HUES64 (cell line): ENCODE data around the gene TMED4.

Experiments used
- H3K27ac ChIP-seq: 2 replicates; pipeline ENCODE4 v1.7.0; 2013; ENCODE audit warnings: low read depth, low read length, inconsistent platforms
- H3K27me3 ChIP-seq: 2 replicates; pipeline ENCODE4 v1.6.1; 2013; ENCODE audit warnings: mild to moderate bottlenecking, low read length; ENCODE audit not compliant: insufficient read depth
- H3K36me3 ChIP-seq: 2 replicates; pipeline ENCODE4 v1.6.1; 2013; ENCODE audit warnings: mild to moderate bottlenecking, low read length; ENCODE audit not compliant: insufficient read depth
- H3K4me1 ChIP-seq: 2 replicates; pipeline ENCODE4 v1.6.1; 2013; ENCODE audit warnings: mild to moderate bottlenecking, low read length, moderate library complexity; ENCODE audit not compliant: insufficient read depth
- H3K4me3 ChIP-seq: 2 replicates; pipeline ENCODE4 v1.5.1; 2013; ENCODE audit warnings: mild to moderate bottlenecking, low read length, moderate library complexity
- H3K9ac ChIP-seq: 2 replicates; pipeline ENCODE4 v1.6.1; 2013; ENCODE audit warnings: mild to moderate bottlenecking, low read depth, low read length
- H3K9me3 ChIP-seq: 2 replicates; pipeline ENCODE4 v1.6.1; 2013; ENCODE audit warnings: low read depth, low read length; ENCODE audit not compliant: insufficient read depth
- WGBS: fragments of 150-250, 120-280 bp; methylation state at CpG from one replicate; pipeline ENCODE4 v1.1.7; 2013; ENCODE audit warnings: missing lambda C conversion rate; 5-methylcytosine and 5-hydroxymethylcytosine counted together

TMED4 gene

GRCh38 chr7:44621034-44621749, 39.2 kb upstream of the TMED4 start:
- Histone ChIP-seq H3K9me3 (no peaks in the 10 kb centered on the region), H3K27ac (no peak overlapping the region), H3K4me3 (no peak overlapping the region), H3K36me3 (peaks cover 20% of the 10 kb centered on the region), H3K27me3 (no peaks in the 10 kb centered on the region), H3K9ac (no peak overlapping the region), H3K4me1 (peaks cover 5% of the 10 kb centered on the region; the same call in 1 of the 2 replicates)
- WGBS = 92% methylated on average over 11 of the region's 11 CpGs

- no peaks in the 10 kb centered on the region for H3K9me3 ChIP-seq
- peaks cover 11% of the 10 kb centered on the region; the same call in 1 of the 2 replicates for H3K4me1 ChIP-seq
- no peak overlapping the region for H3K4me3 ChIP-seq
- H3K36me3 ChIP-seq = no peaks in the 10 kb centered on the region
- H3K27me3 ChIP-seq = no peaks in the 10 kb centered on the region
- whole genome bisulfite sequencing = 88% methylated on average over 3 of the region's 3 CpGs
- no peak overlapping the region for H3K27ac ChIP-seq
- H3K9ac ChIP-seq = no peak overlapping the region
Measured at GRCh38 chr7:44618753-44619152, 36.7 kb upstream of the TMED4 start.

GRCh38 chr7:44618045-44618444, 36.0 kb upstream of the TMED4 start:
- no peak overlapping the region for H3K4me3 ChIP-seq
- H3K27ac ChIP-seq = no peak overlapping the region
- no peaks in the 10 kb centered on the region for H3K9me3 ChIP-seq
- H3K9ac ChIP-seq = no peak overlapping the region
- H3K36me3 ChIP-seq = no peaks in the 10 kb centered on the region
- 100% methylated on average over 1 of the region's 1 CpG for WGBS
- peaks cover 11% of the 10 kb centered on the region; the same call in 1 of the 2 replicates for H3K4me1 ChIP-seq
- H3K27me3 ChIP-seq = no peaks in the 10 kb centered on the region

GRCh38 chr7:44617225-44617890, 35.3 kb upstream of the TMED4 start:
- Histone ChIP-seq H3K9ac (no peak overlapping the region), H3K9me3 (no peaks in the 10 kb centered on the region), H3K4me3 (no peak overlapping the region), H3K36me3 (no peaks in the 10 kb centered on the region), H3K27me3 (no peaks in the 10 kb centered on the region), H3K27ac (no peak overlapping the region), H3K4me1 (0 out of 2 replicates have a peak, but pooled peaks cover 8% of the 10 kb centered on the region)
- WGBS = 92% methylated on average over 2 of the region's 2 CpGs

- Histone ChIP-seq H3K36me3 (no peaks in the 10 kb centered on the region), H3K4me3 (no peak overlapping the region), H3K27me3 (no peaks in the 10 kb centered on the region), H3K27ac (no peak overlapping the region), H3K4me1 (0 out of 2 replicates have a peak, but pooled peaks cover 6% of the 10 kb centered on the region), H3K9ac (no peak overlapping the region), H3K9me3 (no peaks in the 10 kb centered on the region)
- 91% methylated on average over 5 of the region's 12 CpGs for WGBS
Measured at GRCh38 chr7:44616545-44616944, 34.5 kb upstream of the TMED4 start.

GRCh38 chr7:44615793-44616192, 33.8 kb upstream of the TMED4 start:
- Histone ChIP-seq H3K4me3 (no peak overlapping the region), H3K9ac (no peak overlapping the region), H3K27me3 (no peaks in the 10 kb centered on the region), H3K36me3 (no peaks in the 10 kb centered on the region), H3K9me3 (no peaks in the 10 kb centered on the region), H3K4me1 (0 out of 2 replicates have a peak, but pooled peaks cover 6% of the 10 kb centered on the region), H3K27ac (no peak overlapping the region)
- WGBS = 92% methylated on average over 5 of the region's 5 CpGs

GRCh38 chr7:44615149-44615611, 33.1 kb upstream of the TMED4 start:
- H3K4me3 ChIP-seq = no peak overlapping the region
- H3K27me3 ChIP-seq = no peaks in the 10 kb centered on the region
- no peak overlapping the region for H3K27ac ChIP-seq
- H3K36me3 ChIP-seq = no peaks in the 10 kb centered on the region
- WGBS = 89% methylated on average over 2 of the region's 2 CpGs
- no peak overlapping the region for H3K9ac ChIP-seq
- H3K4me1 ChIP-seq = 0 out of 2 replicates have a peak, but pooled peaks cover 6% of the 10 kb centered on the region
- H3K9me3 ChIP-seq = no peaks in the 10 kb centered on the region

- 99% methylated on average over 3 of the region's 3 CpGs for WGBS
- H3K9ac ChIP-seq = no peak overlapping the region
- peaks cover 3% of the 10 kb centered on the region; the same call in 1 of the 2 replicates for H3K27me3 ChIP-seq
- H3K36me3 ChIP-seq = no peaks in the 10 kb centered on the region
- H3K4me3 ChIP-seq = no peak overlapping the region
- no peaks in the 10 kb centered on the region for H3K9me3 ChIP-seq
- no peak overlapping the region for H3K27ac ChIP-seq
- 0 out of 2 replicates have a peak, but pooled peaks cover 6% of the 10 kb centered on the region for H3K4me1 ChIP-seq
Measured at GRCh38 chr7:44609829-44610228, 27.8 kb upstream of the TMED4 start.

GRCh38 chr7:44608916-44609648, 27.1 kb upstream of the TMED4 start:
- peaks cover 4% of the 10 kb centered on the region; the same call in 1 of the 2 replicates for H3K27me3 ChIP-seq
- no peaks in the 10 kb centered on the region for H3K9me3 ChIP-seq
- no peaks in the 10 kb centered on the region for H3K36me3 ChIP-seq
- no peak overlapping the region for H3K4me3 ChIP-seq
- 0 out of 2 replicates have a peak, but pooled peaks cover 1% of the 10 kb centered on the region for H3K4me1 ChIP-seq
- no peak overlapping the region for H3K27ac ChIP-seq
- 94% methylated on average over 14 of the region's 14 CpGs for WGBS
- no peak overlapping the region for H3K9ac ChIP-seq

- Histone ChIP-seq H3K36me3 (no peaks in the 10 kb centered on the region), H3K4me3 (peak overlapping the region; percentile 88), H3K9me3 (no peaks in the 10 kb centered on the region), H3K9ac (peak overlapping the region; percentile 91), H3K27me3 (peaks cover 4% of the 10 kb centered on the region; the same call in 1 of the 2 replicates), H3K4me1 (no peaks in the 10 kb centered on the region), H3K27ac (peak overlapping the region; percentile 93)
- WGBS = 50% methylated on average over 34 of the region's 35 CpGs
Measured at GRCh38 chr7:44607141-44608068, 25.4 kb upstream of the TMED4 start.
